ENCODE results near the gene YWHAB.

YWHAB gene

DNA sequence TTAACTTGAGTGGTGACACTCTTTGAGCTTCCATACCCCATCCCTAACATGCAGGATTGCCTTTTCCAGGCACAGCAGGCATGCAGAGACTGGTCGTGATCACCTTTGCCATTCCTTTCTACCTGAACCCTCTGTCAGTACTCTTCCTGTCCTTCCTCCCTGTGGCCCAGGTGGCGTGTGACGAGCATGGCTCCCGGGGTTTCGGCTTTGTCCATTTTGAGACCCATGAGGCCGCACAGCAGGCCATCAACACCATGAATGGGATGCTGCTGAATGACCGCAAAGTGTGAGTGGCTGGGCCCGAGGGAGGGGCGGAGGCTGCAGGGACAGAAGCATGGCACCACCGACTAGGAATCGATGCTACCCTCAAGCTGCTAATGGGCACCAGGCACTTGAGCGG, 31.1 kb downstream of the YWHAB start:
- DNase-seq: no peak

DNA sequence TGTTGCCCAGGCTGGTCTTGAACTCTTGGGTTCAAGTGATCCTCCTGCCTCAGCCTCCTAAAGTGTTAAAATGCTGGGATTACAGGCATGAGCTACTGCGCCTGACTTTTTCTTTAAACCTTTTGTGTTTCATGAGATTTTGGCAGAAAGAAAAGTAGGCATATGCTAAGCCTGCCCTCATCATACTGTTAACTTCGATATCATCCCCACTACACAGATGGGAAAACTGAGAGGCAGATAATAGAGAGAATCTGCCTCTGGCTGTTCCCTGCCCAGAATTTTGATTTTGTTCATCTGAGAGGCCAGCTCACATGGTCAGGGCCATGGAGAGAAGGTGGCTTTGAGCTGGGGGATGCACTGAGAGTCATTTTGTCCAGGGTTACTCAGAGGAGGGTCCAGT, 31.9 kb downstream of the YWHAB start:
- no peak for DNase-seq

DNA sequence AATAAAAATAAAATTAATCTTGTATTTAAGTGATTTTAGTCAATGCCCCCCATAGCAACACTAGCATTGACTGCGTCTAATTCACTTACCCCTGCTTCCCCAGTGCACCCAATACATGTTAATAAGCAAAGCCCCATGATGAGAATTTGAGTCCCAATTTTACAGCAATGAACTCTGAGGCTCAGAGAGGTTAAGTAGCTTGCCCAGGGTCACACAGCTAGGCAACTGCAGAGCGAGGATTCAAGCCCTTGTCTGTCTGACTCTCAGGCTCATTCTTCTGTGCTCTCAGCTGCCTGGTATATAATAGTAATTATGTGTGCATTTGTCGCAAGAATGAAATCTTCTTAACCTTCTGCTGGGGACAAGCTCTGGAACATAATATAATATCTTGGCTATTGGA, 32.8 kb downstream of the YWHAB start:
- no peak for DNase-seq

DNA sequence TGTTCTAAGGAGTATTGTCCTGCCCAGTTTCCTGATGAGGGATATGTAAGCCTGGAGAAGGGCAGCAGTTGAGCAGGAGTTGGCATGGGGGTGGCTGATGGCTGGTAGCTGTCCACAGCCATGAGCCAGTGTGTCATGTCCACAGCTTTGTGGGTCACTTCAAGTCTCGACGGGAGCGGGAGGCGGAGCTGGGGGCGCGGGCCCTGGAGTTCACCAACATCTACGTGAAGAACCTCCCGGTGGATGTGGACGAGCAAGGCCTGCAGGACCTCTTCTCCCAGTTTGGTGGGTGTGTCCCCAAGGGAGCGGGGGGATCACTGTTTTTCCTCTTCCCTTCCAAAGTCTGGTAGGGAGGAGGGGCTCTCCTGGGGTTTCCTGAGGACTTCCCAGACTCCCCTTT, 33.3 kb downstream of the YWHAB start:
- no peak for DNase-seq

GRCh38 chr20:44921447-44921846, 35.9 kb downstream of the YWHAB start:
- DNase-seq: no peak

DNA sequence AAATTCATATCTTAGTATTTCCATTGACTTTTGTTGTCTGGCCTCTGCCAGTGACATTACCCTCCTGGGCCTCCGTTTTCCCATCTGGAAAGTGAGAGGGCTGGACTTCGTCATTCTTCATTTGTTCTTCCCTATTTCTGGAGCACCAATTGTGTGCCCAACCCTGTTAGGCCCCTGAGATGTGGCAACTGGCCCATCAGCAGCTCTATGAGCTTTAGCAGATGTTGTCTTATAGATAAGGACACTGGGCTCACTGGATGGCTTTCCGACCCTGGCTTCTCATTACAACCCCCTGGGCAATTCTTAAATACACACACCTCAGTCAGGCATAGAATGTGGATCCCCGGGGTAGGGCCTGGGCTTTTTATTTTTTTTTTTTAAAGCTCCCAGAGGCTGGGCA, 39.0 kb downstream of the YWHAB start:
- DNase-seq: no peak

DNA sequence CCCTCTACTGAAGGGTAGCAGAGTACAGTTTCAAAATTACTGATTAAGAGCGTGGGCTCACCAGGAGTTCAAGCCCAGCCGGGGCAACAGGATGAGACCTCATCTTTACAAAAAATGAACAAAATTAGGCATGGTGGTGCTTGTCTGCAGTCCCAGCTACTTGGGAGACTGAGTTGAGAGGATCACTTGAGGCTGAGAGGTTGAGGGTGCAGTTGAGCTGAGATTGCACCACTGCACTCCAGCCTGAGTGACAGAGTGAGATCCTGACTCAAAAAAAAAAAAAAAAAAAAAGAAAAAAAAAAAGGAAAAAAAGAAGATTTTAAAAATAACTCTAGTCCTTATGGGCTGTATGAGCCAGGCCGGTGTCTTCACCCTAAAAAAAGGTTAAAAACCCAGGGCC, 43.1 kb downstream of the YWHAB start:
- no peak for DNase-seq

DNA sequence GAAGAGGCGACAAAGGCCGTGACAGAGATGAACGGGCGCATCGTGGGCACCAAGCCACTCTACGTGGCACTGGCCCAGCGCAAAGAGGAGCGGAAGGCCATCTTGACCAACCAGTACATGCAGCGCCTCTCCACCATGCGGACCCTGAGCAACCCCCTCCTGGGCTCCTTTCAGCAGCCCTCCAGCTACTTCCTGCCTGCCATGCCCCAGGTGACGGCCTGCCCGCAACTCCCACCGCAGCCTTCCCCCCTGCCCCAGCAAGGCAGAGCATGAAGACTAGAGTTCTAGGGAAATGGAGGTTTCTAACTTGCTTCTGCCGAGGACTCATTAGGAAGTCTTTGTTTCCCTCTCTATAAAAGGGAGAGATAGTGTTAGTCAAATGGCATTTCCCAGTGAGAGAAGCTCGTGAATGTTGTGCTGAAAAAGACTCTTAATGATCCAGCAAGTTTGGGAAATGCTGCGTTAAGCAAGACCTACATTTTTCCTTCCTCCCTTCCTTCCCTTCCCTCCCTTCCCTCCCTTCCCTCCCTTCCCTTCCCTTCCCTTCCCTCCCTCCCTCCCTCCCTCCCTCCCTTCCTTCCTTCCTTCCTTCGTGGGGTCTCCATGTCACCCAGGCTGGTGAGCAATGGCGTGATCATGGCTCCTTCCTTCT, 45.1 kb downstream of the YWHAB start:
- DNase-seq: no peak

DNA sequence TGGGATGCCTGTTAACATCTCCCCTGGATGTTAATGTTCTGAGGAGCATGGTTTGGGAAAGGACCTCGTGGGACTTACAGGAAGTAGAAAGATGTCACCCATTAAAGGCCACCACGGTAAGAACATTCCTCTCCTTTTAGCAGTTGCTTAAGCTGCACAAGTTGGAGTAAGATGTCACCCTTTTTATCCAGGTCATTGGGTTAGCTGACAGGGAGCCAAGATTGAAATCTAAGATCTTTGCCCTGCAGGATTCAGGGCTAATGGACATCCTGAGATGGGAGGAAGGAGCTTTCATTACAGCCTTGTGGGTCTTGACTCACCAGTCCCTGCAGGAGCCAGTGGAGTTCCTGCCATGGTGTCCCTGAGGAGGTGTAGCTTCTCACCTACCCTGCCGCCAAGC, 46.4 kb downstream of the YWHAB start:
- DNase-seq: no peak

GRCh38 chr20:44932916-44933315, 47.4 kb downstream of the YWHAB start:
- no peak for DNase-seq

DNA sequence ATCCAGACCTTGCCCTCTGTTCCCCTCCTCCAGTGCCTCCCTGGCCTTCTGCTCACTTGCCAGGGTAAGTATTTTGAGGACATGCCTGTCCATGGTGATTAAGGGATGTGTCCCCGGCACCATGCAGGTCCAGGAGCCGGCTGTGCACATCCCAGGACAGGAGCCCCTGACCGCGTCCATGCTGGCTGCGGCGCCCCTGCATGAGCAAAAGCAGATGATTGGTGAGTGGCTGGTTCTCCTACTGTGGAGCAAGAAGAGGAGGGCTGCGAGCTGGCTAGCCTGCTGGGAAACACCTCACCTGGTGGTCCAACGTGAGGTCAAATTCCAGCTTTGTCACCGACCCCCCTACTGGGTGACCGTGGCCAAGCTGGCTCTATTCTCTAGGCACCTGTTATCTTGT, 51.0 kb downstream of the YWHAB start:
- DNase-seq: no peak

- DNase-seq: no peak
Measured at GRCh38 chr20:44938637-44939036, 53.1 kb downstream of the YWHAB start.

- no peak for DNase-seq
Measured at GRCh38 chr20:44941120-44941691, 55.7 kb downstream of the YWHAB start.

DNA sequence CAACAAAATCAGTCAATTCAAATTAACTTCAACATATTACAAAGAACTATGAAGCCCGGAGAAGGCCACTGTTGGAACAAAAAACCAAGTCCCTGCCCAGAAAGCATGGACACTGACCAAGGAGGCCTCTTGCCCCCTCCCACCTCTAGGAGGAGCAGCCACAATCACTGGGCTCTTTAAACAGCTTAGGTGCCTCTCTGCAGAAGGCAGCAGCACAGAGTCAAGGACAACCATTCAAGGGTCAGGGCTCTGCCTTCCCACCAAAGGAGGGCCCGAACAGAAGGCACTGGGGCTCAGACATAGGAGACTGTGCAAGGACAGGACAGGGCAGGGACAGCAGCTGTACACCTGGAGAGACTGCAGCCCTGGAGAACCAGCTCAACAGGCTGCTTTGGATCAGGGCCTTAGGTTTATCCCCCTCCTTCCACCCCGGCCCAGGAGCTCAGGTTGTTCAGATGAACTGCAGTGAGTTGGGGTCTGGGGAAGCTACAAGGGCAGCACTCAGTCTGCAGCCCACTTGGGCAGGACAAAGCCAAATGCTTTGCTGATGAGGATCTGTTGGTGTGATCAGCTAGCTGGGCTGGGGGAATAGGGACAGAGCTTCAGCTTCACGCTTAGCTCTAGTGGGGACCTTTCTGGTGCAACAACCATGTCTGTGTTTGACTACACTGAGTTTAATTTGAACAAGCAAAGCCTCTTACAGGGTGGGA, 56.9 kb downstream of the YWHAB start:
- no peak for DNase-seq

DNA sequence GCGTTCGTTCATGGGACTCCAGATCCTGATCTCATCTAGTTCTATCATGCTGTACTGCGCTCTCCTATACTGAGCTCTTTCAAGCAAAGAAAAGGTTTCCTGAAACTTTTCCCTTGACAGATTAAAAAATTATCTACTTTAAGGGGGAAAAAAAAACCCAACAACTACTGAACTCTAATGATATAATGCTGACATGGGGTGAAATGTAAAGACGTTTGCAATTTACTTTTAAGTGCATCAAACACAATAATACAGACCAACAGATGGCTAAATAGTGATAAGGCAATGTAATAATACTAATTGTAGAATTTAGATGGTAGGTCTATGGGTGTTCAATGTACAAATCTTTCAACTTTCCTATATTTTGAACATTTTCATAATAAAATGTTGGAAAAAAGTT, 58.3 kb downstream of the YWHAB start:
- DNase-seq: no peak

- DNase-seq: no peak
Measured at GRCh38 chr20:44945261-44945660, 59.8 kb downstream of the YWHAB start.

- DNase-seq: no peak
Measured at GRCh38 chr20:44946271-44946852, 60.9 kb downstream of the YWHAB start.

DNA sequence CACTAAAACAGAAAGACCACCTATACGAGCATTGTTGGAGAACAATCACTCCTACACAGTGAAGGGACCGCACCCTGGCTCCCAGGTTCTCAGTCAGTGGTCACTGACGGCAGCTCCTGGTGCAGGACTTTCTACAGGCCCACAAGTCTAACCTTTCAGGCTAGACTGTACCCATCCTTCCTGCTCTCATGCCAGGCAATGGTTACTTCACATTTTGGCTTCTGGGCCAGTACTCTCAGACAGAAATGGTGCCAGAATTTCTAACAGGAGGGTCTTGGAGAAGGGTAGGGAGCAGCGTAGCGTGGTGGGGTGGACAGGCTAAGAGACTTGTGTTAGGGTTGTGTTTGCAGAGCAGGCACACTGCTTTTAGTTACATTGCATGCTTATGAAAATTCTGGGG, 62.6 kb downstream of the YWHAB start:
- DNase-seq: no peak

DNA sequence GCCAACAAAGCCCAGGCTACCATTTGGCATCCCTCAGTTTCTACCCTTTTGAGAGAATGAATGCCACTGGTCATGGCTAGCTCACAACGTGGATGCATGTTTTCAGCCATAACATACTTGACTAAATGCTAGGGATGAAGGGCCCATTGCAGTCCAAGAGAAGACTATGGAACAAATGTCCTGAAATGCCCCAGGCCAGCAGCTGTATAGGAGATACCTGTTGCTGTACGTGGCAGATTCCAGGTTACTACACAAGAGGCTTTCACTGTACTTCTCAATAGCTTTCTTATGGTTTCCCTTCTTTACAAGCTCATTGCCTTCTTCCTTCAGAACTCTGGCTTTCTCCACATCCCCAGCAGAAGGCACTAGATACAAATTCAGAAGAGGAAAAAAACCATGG, 63.0 kb downstream of the YWHAB start:
- no peak for DNase-seq

DNA sequence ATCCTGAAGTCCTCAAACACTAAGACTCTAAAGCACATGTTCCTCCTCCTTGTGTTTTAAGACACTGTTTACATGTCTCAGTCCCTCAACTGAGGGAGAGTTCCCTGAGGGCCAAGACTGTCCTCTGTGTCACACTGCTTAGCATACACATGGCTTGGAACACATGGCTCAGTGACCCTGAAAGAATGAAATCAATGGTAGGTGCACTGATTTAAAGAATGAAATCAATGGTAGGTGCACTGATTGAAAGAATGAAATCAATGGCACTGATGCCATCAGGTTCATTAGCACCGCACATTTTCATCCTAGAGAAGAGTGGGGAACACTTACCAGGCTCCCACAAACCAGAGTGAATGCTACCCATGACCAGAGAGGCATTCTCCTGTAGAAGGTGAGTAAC, 64.9 kb downstream of the YWHAB start:
- DNase-seq: no peak

DNA sequence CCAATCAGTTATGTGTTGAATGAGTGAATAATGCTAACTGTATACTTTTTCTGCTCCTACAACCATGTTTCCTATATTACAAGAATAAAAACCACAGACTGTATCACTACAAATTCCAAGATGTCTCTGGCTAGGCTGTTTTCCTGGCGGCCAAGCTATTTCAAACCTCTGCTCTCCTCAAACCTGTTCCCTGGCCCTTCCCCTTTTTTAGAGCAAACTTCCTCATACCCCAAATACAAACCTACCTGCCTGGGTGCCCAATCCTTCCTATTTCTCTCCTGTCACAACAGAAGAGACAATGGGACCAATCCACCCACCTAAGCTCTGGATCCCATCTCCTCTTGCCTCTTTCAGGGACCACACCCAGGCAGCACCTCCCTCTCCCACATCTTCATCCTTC, 67.2 kb downstream of the YWHAB start:
- no peak for DNase-seq

DNA sequence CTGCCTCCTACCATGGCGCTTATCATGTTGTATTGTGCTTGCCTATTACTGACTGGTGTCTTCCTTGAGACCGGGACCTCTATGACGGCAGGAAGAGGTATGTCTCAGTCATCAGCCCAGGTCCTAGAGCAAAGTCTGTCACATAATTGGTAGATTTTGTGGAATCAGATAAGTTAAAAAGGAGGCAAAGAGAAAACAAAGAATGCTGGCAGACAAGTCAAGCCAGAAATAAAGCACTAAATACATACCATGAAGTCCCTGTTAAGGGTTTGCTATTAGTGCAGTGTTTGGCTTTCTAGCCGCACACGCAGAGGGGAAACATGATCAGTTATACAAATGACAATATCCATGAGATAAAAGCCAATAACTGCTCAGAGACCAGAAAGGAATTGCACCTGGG, 68.7 kb downstream of the YWHAB start:
- DNase-seq: no peak

GRCh38 chr20:44955270-44955669, 69.8 kb downstream of the YWHAB start:
- DNase-seq: no peak

GRCh38 chr20:44956410-44956809, 70.9 kb downstream of the YWHAB start:
- DNase-seq: no peak

Data from activated CD4-positive, alpha-beta T cell treated with anti-CD3 and anti-CD28 coated beads for 1 hour (primary cell).